ENCODE results near the gene SDHAF4. TPM values are rescaled to one million over a fixed set of nuclear protein-coding genes. Genes with fewer than 3 reads are reported as not detected.

SDHAF4 gene
- total and polyA plus RNA-seq, 8 donors, result 2.9 to 10.2 (median 4.3) TPM

DNA sequence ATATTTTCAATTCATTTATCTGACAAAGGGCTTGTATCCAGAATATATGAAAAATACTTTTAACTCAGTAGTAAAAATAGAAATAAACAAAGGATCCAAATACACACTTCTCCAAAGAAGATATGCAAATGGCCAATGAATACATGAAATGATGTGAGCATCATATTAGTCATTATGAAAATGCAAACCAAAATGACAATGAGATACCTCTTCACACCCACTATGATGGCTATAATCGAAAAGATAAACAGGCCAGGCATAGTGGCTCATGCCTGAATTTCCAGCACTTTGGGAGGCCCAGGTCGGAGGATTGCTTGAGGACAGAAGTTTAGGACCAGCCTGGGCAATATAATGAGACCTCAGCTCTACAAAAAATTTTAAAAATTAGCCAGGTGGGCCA lies 67.1 kb downstream of the SDHAF4 start:
- no peak overlapping the region for H3K27ac ChIP-seq
- FAIRE-seq (no peak), DNase-seq (no peak), ATAC-seq (no peak)
- H3K36me3 ChIP-seq, result no peaks in the 10 kb centered on the region
- TF ChIP-seq, protein P1, sequence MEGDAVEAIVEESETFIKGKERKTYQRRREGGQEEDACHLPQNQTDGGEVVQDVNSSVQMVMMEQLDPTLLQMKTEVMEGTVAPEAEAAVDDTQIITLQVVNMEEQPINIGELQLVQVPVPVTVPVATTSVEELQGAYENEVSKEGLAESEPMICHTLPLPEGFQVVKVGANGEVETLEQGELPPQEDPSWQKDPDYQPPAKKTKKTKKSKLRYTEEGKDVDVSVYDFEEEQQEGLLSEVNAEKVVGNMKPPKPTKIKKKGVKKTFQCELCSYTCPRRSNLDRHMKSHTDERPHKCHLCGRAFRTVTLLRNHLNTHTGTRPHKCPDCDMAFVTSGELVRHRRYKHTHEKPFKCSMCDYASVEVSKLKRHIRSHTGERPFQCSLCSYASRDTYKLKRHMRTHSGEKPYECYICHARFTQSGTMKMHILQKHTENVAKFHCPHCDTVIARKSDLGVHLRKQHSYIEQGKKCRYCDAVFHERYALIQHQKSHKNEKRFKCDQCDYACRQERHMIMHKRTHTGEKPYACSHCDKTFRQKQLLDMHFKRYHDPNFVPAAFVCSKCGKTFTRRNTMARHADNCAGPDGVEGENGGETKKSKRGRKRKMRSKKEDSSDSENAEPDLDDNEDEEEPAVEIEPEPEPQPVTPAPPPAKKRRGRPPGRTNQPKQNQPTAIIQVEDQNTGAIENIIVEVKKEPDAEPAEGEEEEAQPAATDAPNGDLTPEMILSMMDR (IDR thresholded peaks at IDR 0.05), result no peak
- H3K27me3 ChIP-seq, result no peaks in the 10 kb centered on the region
- no peak overlapping the region for H3K4me3 ChIP-seq
- no peaks in the 10 kb centered on the region for H3K4me1 ChIP-seq
- 57 to 81% methylated on average over 2 of the region's 2 CpGs for WGBS, 2 donors
- intact Hi-C loops (cut with DNase I), result no loop called here
- H3K9me3 ChIP-seq, result no peaks in the 10 kb centered on the region

DNA sequence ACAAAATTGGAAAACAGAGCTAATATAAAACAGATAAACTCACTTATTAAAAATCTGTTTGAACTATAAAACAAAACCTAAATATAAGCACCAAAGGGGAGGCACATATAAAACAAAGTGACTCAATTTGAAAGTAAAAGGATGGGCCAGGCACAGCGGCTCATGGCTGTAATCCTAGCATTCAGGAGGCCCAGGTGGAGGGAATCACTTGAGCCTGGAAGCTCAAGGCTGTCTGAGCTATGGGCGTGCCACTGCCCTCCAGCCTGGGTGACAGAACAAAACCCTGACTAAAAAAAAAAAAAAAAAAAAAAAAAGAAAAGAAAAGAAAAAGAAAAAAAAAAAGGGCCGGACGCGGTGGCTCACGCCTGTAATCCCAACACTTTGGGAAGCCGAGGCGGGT lies 69.9 kb downstream of the SDHAF4 start:
- no peak for FAIRE-seq
- H3K4me1 ChIP-seq, result no peaks in the 10 kb centered on the region
- no peak overlapping the region for H3K4me3 ChIP-seq
- ATAC-seq, result no peak
- H3K27me3 ChIP-seq, result no peaks in the 10 kb centered on the region
- H3K9me3 ChIP-seq, result no peaks in the 10 kb centered on the region
- H3K36me3 ChIP-seq, result no peaks in the 10 kb centered on the region
- no peak for DNase-seq
- TF ChIP-seq, protein P1 (IDR thresholded peaks at IDR 0.05), result no peak
- 96% methylated on average over 8 of the region's 8 CpGs for WGBS, 2 donors
- no peak overlapping the region for H3K27ac ChIP-seq
- intact Hi-C loops (cut with DNase I), result no loop called here

DNA sequence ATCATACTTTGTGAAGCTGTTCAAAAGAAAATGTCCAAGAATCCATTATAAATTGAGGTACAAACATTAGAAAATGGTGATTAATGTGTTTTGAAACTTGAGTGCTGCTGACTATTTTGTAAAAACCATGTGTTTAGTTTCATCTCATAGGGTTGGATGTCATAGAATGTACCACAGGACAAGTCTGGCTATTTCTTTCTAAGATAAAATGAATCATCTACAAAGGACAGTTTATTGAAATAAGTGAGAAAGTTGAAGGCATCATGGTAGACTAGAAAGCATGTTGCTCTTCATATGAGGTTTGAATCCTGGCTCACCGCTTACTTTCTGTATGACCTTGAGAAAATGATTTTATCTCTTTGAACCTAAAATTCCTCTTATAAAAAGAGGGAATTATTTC lies 71.7 kb downstream of the SDHAF4 start:
- Histone ChIP-seq H3K9me3 (no peaks in the 10 kb centered on the region), H3K27me3 (no peaks in the 10 kb centered on the region), H3K27ac (no peak overlapping the region), H3K4me3 (no peak overlapping the region), H3K4me1 (no peaks in the 10 kb centered on the region), H3K36me3 (no peaks in the 10 kb centered on the region)
- DNase-seq (no peak), FAIRE-seq (no peak), ATAC-seq (no peak)
- WGBS, 2 donors, result 85 to 86% methylated on average over 1 of the region's 1 CpG
- intact Hi-C loops (cut with DNase I), result no loop called here
- TF ChIP-seq, protein P1 (IDR thresholded peaks at IDR 0.05), result no peak

Other genes starting within 250 kb of the SDHAF4 start
- gene FAM135A, start 153.4 kb upstream of the SDHAF4 start, total RNA-seq, result 10 to 100 TPM in 2 of 6 donors, 1 to 10 TPM in 4; 7.7 to 14.4 (median 8.4) TPM
- 10 to 100 TPM in 1 of 2 donors, 1 to 10 TPM in 1; 7.5 to 13.1 TPM for gene FAM135A, start 153.4 kb upstream of the SDHAF4 start, polyA plus RNA-seq
- gene SMAP1, start 101.0 kb downstream of the SDHAF4 start, total RNA-seq, result 10 to 100 TPM; 16.0 to 21.2 (median 19.6) TPM
- 10 to 100 TPM; 11.4 to 15.2 TPM for gene SMAP1, start 101.0 kb downstream of the SDHAF4 start, polyA plus RNA-seq

Measured in pancreas (tissue), 10 donors.